Measurements from ENCODE around the gene NRG3. TPM values are rescaled to one million over a fixed set of nuclear protein-coding genes. Genes with fewer than 3 reads are reported as not detected.

The NRG3 gene
- total and polyA plus RNA-seq, 2 of the 4 experiments (the other 2 are of a cell fraction) = not detected

- WGBS, 2 experiments (ENCODE audit: extremely low coverage in 2 of 2, insufficient read length in 1 of 2) = 80% methylated on average over 1 of the region's 5 CpGs; no CpG with 5 or more reads in 1 of the 2 experiments
- H2BK5ac ChIP-seq (ENCODE audit: low read depth, low read length, poor library complexity, severe bottlenecking) = no peak overlapping the region
- no peaks in the 10 kb centered on the region for H3K27me3 ChIP-seq (ENCODE audit: control insufficient read depth, insufficient read depth, low read length)
- no peaks in the 10 kb centered on the region for H3K9me1 ChIP-seq (ENCODE audit: insufficient read depth, low read length)
- ChIA-PET POLR2A (ENCODE audit: unreplicated experiment) (no interaction called here), CTCF (no interaction called here)
- no peak overlapping the region for H2AK9ac ChIP-seq (replicated peaks; ENCODE audit: low read depth, low read length, poor library complexity)
- H3K9ac ChIP-seq (ENCODE audit: low read depth, low read length) = no peak overlapping the region
- no peak overlapping the region for H2BK15ac ChIP-seq (ENCODE audit: low read depth, low read length)
- H3K27ac ChIP-seq (ENCODE audit: insufficient read depth, low read length) = no peak overlapping the region
- H3K9me3 ChIP-seq (ENCODE audit: control insufficient read depth, insufficient read depth, low read length) = peaks cover 12% of the 10 kb centered on the region; the same call in 1 of the 2 replicates
- no peak overlapping the region for H4K8ac ChIP-seq (ENCODE audit: low read depth in 2 of 2, low read length in 2 of 2)
- no peak overlapping the region for H4K5ac ChIP-seq (ENCODE audit: low read depth, low read length)
- no peak overlapping the region for H2AK5ac ChIP-seq (ENCODE audit: low read depth, low read length)
- no peak overlapping the region for H3K56ac ChIP-seq (ENCODE audit: extremely low read depth, insufficient read depth, low read length)
- H4K20me1 ChIP-seq (ENCODE audit: insufficient read depth, low read length) = no peaks in the 10 kb centered on the region
- dilution Hi-C loops (cut with HindIII; ENCODE audit: low sequenced_read_pairs, unreplicated experiment) (no loop called here), intact Hi-C loops (cut with micrococcal nuclease) (no loop called here), in situ Hi-C loops (cut with MboI; ENCODE audit: low sequenced_read_pairs) (no loop called here)
- no peak overlapping the region for H2AFZ ChIP-seq (replicated peaks; ENCODE audit: low read length, poor library complexity)
- DNase-seq = no peak
- no peak overlapping the region for H3K4ac ChIP-seq (ENCODE audit: low read depth, low read length)
- H3K79me1 ChIP-seq (ENCODE audit: low read depth in 1 of 2, low read length in 2 of 2) = no peaks in the 10 kb centered on the region
- no peak overlapping the region for H3K18ac ChIP-seq (ENCODE audit: low read depth, low read length)
- BruUV-seq (replicated peaks) = no TSS peak
- H3K4me3 ChIP-seq (ENCODE audit: insufficient read depth, low read depth, low read length) = no peak overlapping the region
- H3K4me2 ChIP-seq (ENCODE audit: low read depth, low read length) = no peak overlapping the region
- H3K14ac ChIP-seq (replicated peaks; ENCODE audit: low read depth, low read length) = no peak overlapping the region
- H3K23ac ChIP-seq (ENCODE audit: low read depth, low read length) = no peak overlapping the region
- H3K4me1 ChIP-seq (ENCODE audit: control insufficient read depth, insufficient read depth, low read length) = no peaks in the 10 kb centered on the region
- no peaks in the 10 kb centered on the region for H3K36me3 ChIP-seq (ENCODE audit: control insufficient read depth, insufficient read depth, low read length)
- H2BK20ac ChIP-seq (ENCODE audit: low read depth, low read length) = no peak overlapping the region
- TF ChIP-seq MAFK (IDR thresholded peaks at IDR 0.05; ENCODE audit: low read depth, low read length) (peak; percentile 64; the same call in 1 of the 2 replicates), CHD1 (IDR thresholded peaks at IDR 0.05; ENCODE audit: low read depth, low read length) (no peak)
- no peak for ATAC-seq (ENCODE audit: low read depth)
- H2BK120ac ChIP-seq (ENCODE audit: low read depth, low read length) = no peak overlapping the region
- H4K91ac ChIP-seq (ENCODE audit: insufficient read depth, low read depth, low read length) = no peak overlapping the region
These were observed 520.0 kb downstream of the NRG3 start for GRCh38 chr10:82394987-82395386.

Measured in IMR-90 (cell line).